Right lobe of liver (tissue), 4 donors: ENCODE results near the gene POLR1C.

Experiments
- POLR2A ChIP-seq: fragments of 450-650 bp; IDR thresholded peaks from one replicate; pipeline ENCODE4 v1.6.1; 2017; ENCODE audit warnings: antibody characterized with exemption, mild to moderate bottlenecking
- TF ChIP-seq, protein P1 (sequence below), 4 donors: fragments of 200-600 bp in 3 of 4; fragments of 450-650 bp in 1 of 4; IDR thresholded peaks; one replicate each; pipeline versions ENCODE4 v1.5.1 to v1.8.0; 2016 to 2022; ENCODE audit warnings: antibody characterized with exemption in 4 of 4, mild to moderate bottlenecking in 2 of 4
- donor health status: DM: no; HTN: no; CAD: no.
- donor health status: DM: no; HTN: no; CAD: no.
- donor health status: DM: no; HTN: yes; CAD: no.

DNA sequence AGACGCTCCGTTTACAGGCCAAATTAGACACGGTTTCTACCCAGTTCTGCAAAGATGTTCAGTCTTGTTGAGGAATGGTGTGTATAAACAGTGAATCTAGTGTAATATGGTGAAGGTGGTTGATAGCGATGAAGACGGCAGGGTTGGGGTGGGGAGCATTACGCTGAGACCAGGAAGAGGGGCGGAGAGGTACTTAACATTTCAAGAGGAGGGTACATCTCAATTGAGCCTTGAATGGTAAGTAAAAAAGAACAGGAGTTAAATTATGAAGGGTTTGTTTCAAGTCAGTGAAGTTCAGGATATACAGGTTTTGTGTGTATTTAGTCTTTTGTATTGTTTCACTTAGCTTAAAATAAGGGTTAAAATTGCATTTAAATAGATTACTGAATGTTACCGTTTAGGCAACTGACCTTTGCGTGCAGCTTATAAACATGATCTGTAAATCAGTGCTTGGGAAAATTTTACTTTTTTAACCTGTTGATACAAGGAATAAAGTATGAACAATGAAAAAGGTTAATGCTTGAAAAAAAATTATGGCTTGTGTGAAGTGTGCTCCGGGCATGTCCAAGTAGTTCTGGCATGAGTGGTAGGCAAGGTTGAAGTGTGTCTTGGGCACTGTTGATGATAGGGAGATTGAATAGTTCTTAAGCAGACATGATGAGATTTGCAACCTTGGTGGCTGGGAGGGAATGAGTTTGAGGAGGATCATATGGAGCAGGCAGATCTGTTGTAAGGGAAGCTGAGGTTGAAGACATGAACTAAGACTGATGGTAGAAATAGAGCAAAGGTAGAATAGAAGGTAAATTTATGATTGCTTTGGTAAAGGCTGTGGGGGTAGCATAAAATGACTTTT is 842 bp downstream of the POLR1C start:
- TF ChIP-seq, protein P1, sequence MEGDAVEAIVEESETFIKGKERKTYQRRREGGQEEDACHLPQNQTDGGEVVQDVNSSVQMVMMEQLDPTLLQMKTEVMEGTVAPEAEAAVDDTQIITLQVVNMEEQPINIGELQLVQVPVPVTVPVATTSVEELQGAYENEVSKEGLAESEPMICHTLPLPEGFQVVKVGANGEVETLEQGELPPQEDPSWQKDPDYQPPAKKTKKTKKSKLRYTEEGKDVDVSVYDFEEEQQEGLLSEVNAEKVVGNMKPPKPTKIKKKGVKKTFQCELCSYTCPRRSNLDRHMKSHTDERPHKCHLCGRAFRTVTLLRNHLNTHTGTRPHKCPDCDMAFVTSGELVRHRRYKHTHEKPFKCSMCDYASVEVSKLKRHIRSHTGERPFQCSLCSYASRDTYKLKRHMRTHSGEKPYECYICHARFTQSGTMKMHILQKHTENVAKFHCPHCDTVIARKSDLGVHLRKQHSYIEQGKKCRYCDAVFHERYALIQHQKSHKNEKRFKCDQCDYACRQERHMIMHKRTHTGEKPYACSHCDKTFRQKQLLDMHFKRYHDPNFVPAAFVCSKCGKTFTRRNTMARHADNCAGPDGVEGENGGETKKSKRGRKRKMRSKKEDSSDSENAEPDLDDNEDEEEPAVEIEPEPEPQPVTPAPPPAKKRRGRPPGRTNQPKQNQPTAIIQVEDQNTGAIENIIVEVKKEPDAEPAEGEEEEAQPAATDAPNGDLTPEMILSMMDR (IDR thresholded peaks at IDR 0.05): no peak
- TF ChIP-seq POLR2A: no peak
